Aorta (tissue), 5 donors: Measurements from ENCODE around the gene RNF207. TPM values are rescaled to one million over a fixed set of nuclear protein-coding genes. Genes with fewer than 3 reads are reported as not detected.

ENCODE experiments used
- ATAC-seq: fragments of 200-7000 bp; cut with Tn5 transposase; one replicate; pipeline ENCODE4 v1.9.1; 2022; ENCODE audit warnings: moderate library complexity; ENCODE audit not compliant: low FRiP score
- DNase-seq, 2 donors: peaks; one replicate each; pipeline ENCODE4 v3.0.0-alpha.2; 2020
- H3K27ac ChIP-seq, 2 donors: one replicate each; pipeline ENCODE4 v1.5.1; 2013; ENCODE audit warnings: low read length in 2 of 2, mild to moderate bottlenecking in 2 of 2, moderate library complexity in 2 of 2, control low read depth in 1 of 2, inconsistent platforms in 1 of 2, low read depth in 1 of 2
- H3K27me3 ChIP-seq, 2 donors: one replicate each; pipeline ENCODE4 v1.6.1; 2013; ENCODE audit warnings: control low read depth in 1 of 2, low read length in 1 of 2, mild to moderate bottlenecking in 1 of 2, moderate library complexity in 1 of 2; ENCODE audit not compliant: insufficient read depth in 2 of 2, control insufficient read depth in 1 of 2
- H3K36me3 ChIP-seq, 2 donors: one replicate each; pipeline ENCODE4 v1.6.1; 2013; ENCODE audit warnings: control low read depth in 1 of 2, low read length in 1 of 2, mild to moderate bottlenecking in 1 of 2; ENCODE audit not compliant: insufficient read depth in 2 of 2, control insufficient read depth in 1 of 2
- H3K4me1 ChIP-seq, 2 donors: one replicate each; pipeline ENCODE4 v1.6.1; 2013; ENCODE audit warnings: low read length in 2 of 2, control low read depth in 1 of 2, mild to moderate bottlenecking in 1 of 2, moderate library complexity in 1 of 2; ENCODE audit not compliant: insufficient read depth in 2 of 2, control insufficient read depth in 1 of 2
- H3K4me3 ChIP-seq, 2 donors: one replicate each; pipeline ENCODE4 v1.5.1; 2013; ENCODE audit warnings: low read length in 2 of 2, control low read depth in 1 of 2, mild to moderate bottlenecking in 1 of 2
- H3K9me3 ChIP-seq: one replicate; pipeline ENCODE4 v1.6.1; 2013; ENCODE audit warnings: mild to moderate bottlenecking, low read length; ENCODE audit not compliant: control insufficient read depth
- WGBS, 2 donors: extraction: QIAGEN DNeasy Blood & Tissue Kit; methylation state at CpG; one replicate each; pipeline ENCODE4 v1.1.7; 2013; 5-methylcytosine and 5-hydroxymethylcytosine counted together
- intact Hi-C, 2 donors: fragments of 100-400 bp; cut with DNase I; formaldehyde crosslinking; loops; one replicate each; pipeline versions ENCODE4 v1.14.2 to v1.15.0; 2022
- polyA plus RNA-seq, 2 donors: library from polyadenylated mRNA; stranded (reverse); fragments of 200-250 nt; gene quantifications; one replicate each; pipeline ENCODE4 v1.2.3, GENCODE V29; 2013
- total RNA-seq, 2 donors: library from RNA; stranded (reverse); fragmentation: NEBNext Ultra II Directional; extraction: Animal tissue kit (Norgen Biotek cat#: 25700); gene quantifications; one replicate each; pipeline ENCODE4 v1.2.1, GENCODE V29; 2021
- donor health status: healthy with polysubstance abuse.
- donor health status: Bipolar disorder and iron deficiency.
- donor health status: DM: no; HTN: no; CAD: no.
- donor health status: DM: no; HTN: no; CAD: no.
- donor health status: DM: yes; HTN: yes; CAD: no.

RNF207 gene
- total and polyA plus RNA-seq, 4 donors, result 1.5 to 31.4 (median 14.5) TPM

- ATAC-seq (no peak), DNase-seq (no peak)
- no peaks in the 10 kb centered on the region for H3K27me3 ChIP-seq
- intact Hi-C loops, result loop anchor here in 1 of 2 donors (10.0 kb wide), 1 partner anchor 188 kb away; no protein-coding TSS in a partner anchor
- WGBS, 2 donors, result 21 to 31% methylated on average over 20 of the region's 20 CpGs
- no peaks in the 10 kb centered on the region for H3K36me3 ChIP-seq
- H3K9me3 ChIP-seq, result no peaks in the 10 kb centered on the region
- no peaks in the 10 kb centered on the region for H3K4me1 ChIP-seq
- no peak overlapping the region for H3K4me3 ChIP-seq
- no peak overlapping the region for H3K27ac ChIP-seq
Observed at GRCh38 chr1:6243053-6243834, 37.3 kb downstream of the RNF207 start.

DNA sequence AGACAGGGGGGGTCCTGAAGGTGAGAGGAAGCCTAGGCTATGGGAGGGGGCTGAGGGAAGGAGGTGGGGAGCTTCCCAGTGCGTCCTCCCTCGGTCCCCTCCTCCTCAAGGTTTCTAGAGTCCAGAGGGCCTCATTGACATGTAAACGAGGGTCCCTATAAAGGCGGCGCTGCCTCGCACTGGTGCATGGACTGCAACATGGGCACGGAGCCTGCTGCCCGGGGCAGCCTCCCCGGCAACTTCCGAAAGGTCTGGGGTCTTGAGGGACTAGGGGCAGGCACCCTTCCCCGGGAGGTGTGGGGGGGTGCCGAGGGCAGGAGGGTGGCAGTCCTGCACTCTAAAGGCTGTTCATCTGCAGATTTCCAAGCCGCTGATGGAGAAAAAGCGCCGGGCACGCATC lies 38.1 kb downstream of the RNF207 start, which contains the start of gene HES3:
Gene HES3 (plus strand): TSS at position 187 of the 400 bp plus-strand sequence. CDS start 187 bp downstream, at position 374.
- Histone ChIP-seq H3K4me1 (no peaks in the 10 kb centered on the region), H3K27ac (no peak within 1 kb of the TSS), H3K27me3 (no peaks in the 10 kb centered on the region), H3K9me3 (no peaks in the 10 kb centered on the region), H3K4me3 (no peak within 1 kb of the TSS), H3K36me3 (no peaks in the 10 kb centered on the region)
- ATAC-seq, result no peak
- DNase-seq, result no peak
- intact Hi-C loops, result loop anchor here (2.0 to 10.0 kb wide), 2 partner anchors 189 to 191 kb away; no protein-coding TSS in a partner anchor
- WGBS, 2 donors, result 1 to 3% methylated on average over 16 of the region's 16 CpGs

DNA sequence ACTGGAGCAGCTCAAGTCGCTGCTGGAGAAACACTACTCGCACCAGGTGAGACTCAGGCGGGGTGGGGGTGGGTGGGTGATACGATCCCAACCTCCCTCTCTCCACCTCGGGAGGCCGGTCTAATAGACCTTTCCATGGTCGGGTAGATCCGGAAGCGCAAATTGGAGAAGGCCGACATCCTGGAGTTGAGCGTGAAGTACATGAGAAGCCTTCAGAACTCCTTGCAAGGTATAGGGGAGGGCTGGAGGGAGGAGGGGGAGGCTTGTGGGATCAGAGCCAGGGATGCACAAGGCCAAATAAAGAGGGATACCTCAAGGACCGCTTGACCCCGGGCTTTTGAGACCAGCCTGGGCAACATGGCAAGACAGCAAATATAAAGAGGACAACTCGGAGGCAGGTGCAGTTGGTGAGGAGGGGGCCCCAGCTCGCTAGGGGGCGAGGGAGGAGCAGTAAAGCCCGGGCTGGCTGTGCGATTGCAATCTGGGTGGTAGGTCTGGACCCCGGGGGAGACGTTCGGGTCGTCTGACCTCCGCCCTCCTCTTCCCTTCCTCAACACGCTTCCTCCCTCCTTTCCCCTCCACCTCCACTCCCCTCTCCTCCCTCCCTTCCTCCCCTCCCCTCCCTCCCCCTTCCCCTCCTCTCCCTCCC lies 38.6 kb downstream of the RNF207 start:
- Histone ChIP-seq H3K4me3 (no peak overlapping the region), H3K4me1 (no peaks in the 10 kb centered on the region), H3K36me3 (no peaks in the 10 kb centered on the region), H3K27ac (no peak overlapping the region), H3K27me3 (no peaks in the 10 kb centered on the region), H3K9me3 (no peaks in the 10 kb centered on the region)
- no peak for DNase-seq
- WGBS, 2 donors, result 2% methylated on average over 21 to 24 of the region's 24 CpGs
- intact Hi-C loops, result loop anchor here (2.0 to 10.0 kb wide), 3 partner anchors 98 to 192 kb away; no protein-coding TSS in a partner anchor
- ATAC-seq, result no peak

DNA sequence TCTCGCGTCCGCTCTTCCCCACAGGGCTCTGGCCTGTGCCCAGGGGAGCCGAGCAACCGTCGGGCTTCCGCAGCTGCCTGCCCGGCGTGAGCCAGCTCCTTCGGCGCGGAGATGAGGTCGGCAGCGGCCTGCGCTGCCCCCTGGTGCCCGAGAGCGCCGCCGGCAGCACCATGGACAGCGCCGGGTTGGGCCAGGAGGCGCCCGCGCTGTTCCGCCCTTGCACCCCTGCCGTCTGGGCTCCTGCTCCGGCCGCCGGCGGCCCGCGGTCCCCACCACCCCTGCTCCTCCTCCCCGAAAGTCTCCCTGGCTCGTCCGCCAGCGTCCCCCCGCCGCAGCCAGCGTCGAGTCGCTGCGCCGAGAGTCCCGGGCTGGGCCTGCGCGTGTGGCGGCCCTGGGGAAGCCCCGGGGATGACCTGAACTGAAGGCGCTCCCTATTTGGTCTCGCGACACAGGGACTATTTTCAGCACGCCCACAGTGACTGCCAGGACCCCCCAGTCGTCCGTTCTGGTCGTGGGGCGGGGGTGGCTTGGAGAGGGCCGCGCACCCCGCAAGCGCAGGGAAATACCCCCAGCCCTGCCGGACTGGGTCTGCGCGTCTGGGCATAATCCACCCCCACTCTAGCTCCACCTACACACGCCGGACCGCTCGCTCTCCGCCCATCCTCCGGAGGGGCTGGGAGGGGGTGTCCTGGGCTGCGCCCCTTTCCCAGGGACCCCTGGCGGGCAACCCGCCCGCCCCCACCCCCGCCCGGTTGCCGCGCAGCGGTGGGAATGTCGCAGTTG lies 39.4 kb downstream of the RNF207 start:
- H3K27me3 ChIP-seq, result peaks cover 0 to 2% of the 10 kb centered on the region in 2 donors
- WGBS, 2 donors, result 0 to 1% methylated on average over 55 to 79 of the region's 79 CpGs
- no peaks in the 10 kb centered on the region for H3K36me3 ChIP-seq
- intact Hi-C loops, result loop anchor here (2.0 to 10.0 kb wide), 3 partner anchors 97 to 192 kb away; no protein-coding TSS in a partner anchor
- DNase-seq (peak; percentile 85 to 94), ATAC-seq (peak; percentile 83)
- H3K4me1 ChIP-seq, result no peaks in the 10 kb centered on the region
- no peak overlapping the region for H3K4me3 ChIP-seq
- no peak overlapping the region for H3K27ac ChIP-seq
- H3K9me3 ChIP-seq, result no peaks in the 10 kb centered on the region

DNA sequence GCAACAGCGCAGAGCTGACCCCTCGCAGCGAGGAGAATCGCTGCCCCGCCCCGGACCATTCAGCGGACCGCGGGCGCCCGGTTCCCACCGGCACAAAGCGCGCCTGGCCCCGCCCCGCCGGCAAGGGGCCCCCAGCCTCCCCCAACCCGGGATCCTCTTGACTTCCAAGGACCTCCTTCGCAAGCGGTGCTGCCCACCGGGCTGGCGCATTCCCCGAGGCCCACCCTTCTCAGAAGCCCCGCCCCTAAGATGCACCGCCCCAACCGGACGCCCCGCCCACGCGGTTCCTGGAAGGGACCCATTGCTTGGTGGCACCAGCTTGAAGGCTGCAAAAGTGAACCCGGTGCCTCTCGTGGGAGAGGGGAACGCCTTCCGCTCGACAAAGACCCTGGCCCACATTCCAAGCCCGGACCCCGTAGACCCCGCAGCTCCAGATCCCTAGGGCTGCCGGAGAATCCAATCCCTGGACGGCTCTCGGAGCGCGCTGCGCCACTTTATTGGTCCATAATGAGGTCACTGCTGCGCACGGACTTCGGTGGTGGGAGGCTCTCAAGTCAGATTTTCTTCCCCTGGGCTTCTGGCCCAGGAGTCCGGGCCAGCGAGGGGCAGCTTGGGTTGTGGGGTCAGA lies 40.1 kb downstream of the RNF207 start:
- Histone ChIP-seq H3K36me3 (no peaks in the 10 kb centered on the region), H3K4me1 (no peaks in the 10 kb centered on the region), H3K27ac (no peak overlapping the region), H3K9me3 (no peaks in the 10 kb centered on the region), H3K4me3 (no peak overlapping the region), H3K27me3 (peaks cover 0 to 2% of the 10 kb centered on the region in 2 donors)
- intact Hi-C loops, result loop anchor here (1.0 to 10.0 kb wide), 6 partner anchors 96 to 193 kb away; no protein-coding TSS in a partner anchor
- DNase-seq (peak in 1 of 2 donors; percentile 79), ATAC-seq (no peak)
- WGBS, 2 donors, result 3 to 4% methylated on average over 40 to 49 of the region's 49 CpGs

GRCh38 chr1:6246497-6247467 lies 40.9 kb downstream of the RNF207 start:
- no peak overlapping the region for H3K27ac ChIP-seq
- intact Hi-C loops, result loop anchor here (1.0 to 10.0 kb wide), 5 partner anchors 96 to 192 kb away; no protein-coding TSS in a partner anchor
- H3K4me3 ChIP-seq, result no peak overlapping the region
- no peaks in the 10 kb centered on the region for H3K9me3 ChIP-seq
- H3K36me3 ChIP-seq, result no peaks in the 10 kb centered on the region
- no peaks in the 10 kb centered on the region for H3K4me1 ChIP-seq
- ATAC-seq (peak; percentile 79), DNase-seq (peak; percentile 85 to 94)
- 5% methylated on average over 30 of the region's 30 CpGs for WGBS, 2 donors
- peaks cover 0 to 2% of the 10 kb centered on the region in 2 donors for H3K27me3 ChIP-seq

- Histone ChIP-seq H3K4me1 (no peaks in the 10 kb centered on the region), H3K36me3 (no peaks in the 10 kb centered on the region), H3K9me3 (no peaks in the 10 kb centered on the region), H3K4me3 (no peak overlapping the region), H3K27ac (no peak overlapping the region), H3K27me3 (peaks cover 0 to 2% of the 10 kb centered on the region in 2 donors)
- ATAC-seq, result no peak
- 79 to 87% methylated on average over 5 of the region's 5 CpGs for WGBS, 2 donors
- intact Hi-C loops, result loop anchor here (2.0 to 10.0 kb wide), 4 partner anchors 95 to 193 kb away; no protein-coding TSS in a partner anchor
- peak in 1 of 2 donors; percentile 67 for DNase-seq
Observed at GRCh38 chr1:6247651-6248050, 41.7 kb downstream of the RNF207 start.
